Stimulated activated CD8-positive, alpha-beta memory T cell treated with anti-CD3 and anti-CD28 coated beads, Interleukin-2, amount 100 ng/mL, for 48 hours (primary cell): ENCODE measurements around the gene HOXA3.
A peak's percentile ranks its signal among the peaks of the same experiment; 100 is the strongest.

Experiments
- DNase-seq, 2 donors: peaks; one replicate each; pipeline ENCODE4 v3.0.0-alpha.2; 2020; ENCODE audit warnings: low read depth in 2 of 2

HOXA3 gene

GRCh38 chr7:27143950-27144780 is 8.2 kb downstream of the HOXA3 start:
- DNase-seq = no peak

- DNase-seq = no peak
Observed at GRCh38 chr7:27143023-27143949, 9.1 kb downstream of the HOXA3 start, which contains the start of gene HOXA5. HOXA5 (minus strand) TSS chr7:27143681; CDS start chr7:27143607, 74 bp downstream.

GRCh38 chr7:27142580-27143022 is 9.8 kb downstream of the HOXA3 start:
- no peak for DNase-seq

GRCh38 chr7:27141923-27142579 is 10.3 kb downstream of the HOXA3 start:
- DNase-seq = no peak

- no peak for DNase-seq
Observed at GRCh38 chr7:27141137-27141922, 11.1 kb downstream of the HOXA3 start.

- DNase-seq = no peak
Observed at GRCh38 chr7:27140126-27140857, 12.1 kb downstream of the HOXA3 start.

- no peak for DNase-seq
Observed at GRCh38 chr7:27139334-27140125, 12.9 kb downstream of the HOXA3 start.

- DNase-seq = no peak
Observed at GRCh38 chr7:27138985-27139333, 13.4 kb downstream of the HOXA3 start.

- no peak for DNase-seq
Observed at GRCh38 chr7:27138472-27138871, 13.9 kb downstream of the HOXA3 start.

GRCh38 chr7:27137640-27138315 is 14.6 kb downstream of the HOXA3 start:
- DNase-seq = no peak

- no peak for DNase-seq
Observed at GRCh38 chr7:27134392-27134791, 18.0 kb downstream of the HOXA3 start.

- DNase-seq = no peak
Observed at GRCh38 chr7:27133409-27134231, 18.8 kb downstream of the HOXA3 start.

- no peak for DNase-seq
Observed at GRCh38 chr7:27132978-27133377, 19.4 kb downstream of the HOXA3 start.

- no peak for DNase-seq
Observed at GRCh38 chr7:27132214-27132613, 20.2 kb downstream of the HOXA3 start.

GRCh38 chr7:27131390-27131819 is 21.0 kb downstream of the HOXA3 start:
- DNase-seq = no peak

GRCh38 chr7:27130540-27131389 is 21.6 kb downstream of the HOXA3 start, which contains the start of gene HOXA4:
HOXA4 (minus strand) TSS chr7:27130757; CDS start chr7:27130733, 24 bp downstream.
- DNase-seq = peak; percentile 36 to 60
